Testis (tissue), 3 donors: Measurements from ENCODE around the gene SMAP1. TPM values are rescaled to one million over a fixed set of nuclear protein-coding genes. Genes with fewer than 3 reads are reported as not detected.

Experiments used
- DNase-seq: peaks from one replicate; pipeline ENCODE4 v3.0.0-alpha.2; 2019
- H3K27ac ChIP-seq, 2 donors: fragments of 200-600 bp; sonication (generic); one replicate each; pipeline ENCODE4 v1.5.1; 2019
- H3K27me3 ChIP-seq: fragments of 200-600 bp; sonication (generic); one replicate; pipeline ENCODE4 v1.5.1; 2019
- H3K36me3 ChIP-seq: fragments of 200-600 bp; sonication (generic); one replicate; pipeline ENCODE4 v1.5.1; 2017; ENCODE audit warnings: low read depth; ENCODE audit errors: missing control alignments
- H3K4me1 ChIP-seq: fragments of 200-600 bp; sonication (generic); one replicate; pipeline ENCODE4 v1.5.1; 2019
- H3K4me3 ChIP-seq, 2 donors: fragments of 200-600 bp; sonication (generic); one replicate each; pipeline ENCODE4 v1.5.1; 2017 to 2019
- H3K9me3 ChIP-seq: fragments of 200-600 bp; sonication (generic); one replicate; pipeline ENCODE4 v1.5.1; 2017
- POLR2A ChIP-seq: fragments of 450-650 bp; IDR thresholded peaks from one replicate; pipeline ENCODE4 v1.6.1; 2017; ENCODE audit warnings: antibody characterized with exemption, mild to moderate bottlenecking, moderate library complexity
- WGBS, 2 donors: methylation state at CpG; one replicate each; pipeline ENCODE4 v1.1.5; 2018; 5-methylcytosine and 5-hydroxymethylcytosine counted together
- intact Hi-C: fragments of 100-400 bp; cut with DNase I; formaldehyde crosslinking; loops from one replicate; pipeline ENCODE4 v1.15.1; 2023; ENCODE audit warnings: low total_unique reads
- polyA plus RNA-seq: library from polyadenylated mRNA; stranded (reverse); fragments of 350-450 nt; fragmentation: Illumina TruSeq; extraction: RNeasy Lipid Tissue Mini Kit (QIAGEN cat#74804); gene quantifications from one replicate; pipeline ENCODE4 v1.2.3, GENCODE V29; 2014; ENCODE audit warnings: low read depth, low replicate concordance; ENCODE audit not compliant: insufficient read depth
- total RNA-seq, 2 donors: library from RNA; depleted of rRNA; stranded (reverse); fragments of >200 nt; gene quantifications; one replicate each; pipeline ENCODE4 v1.2.3, GENCODE V29; 2016
- TF ChIP-seq, protein P1 (sequence below), 3 experiments: fragments of 450-650 bp in 2 of 3; fragments of 200-600 bp in 1 of 3; sonication (generic) in 1 of 3; IDR thresholded peaks; one replicate each; pipeline ENCODE4 v1.5.1; 2016 to 2019; ENCODE audit warnings: antibody characterized with exemption in 3 of 3, mild to moderate bottlenecking in 2 of 3, moderate library complexity in 1 of 3

The SMAP1 gene
- total and polyA plus RNA-seq, 3 donors from 2014 or later: 36.1 to 43.3 (median 41.6) TPM

DNA sequence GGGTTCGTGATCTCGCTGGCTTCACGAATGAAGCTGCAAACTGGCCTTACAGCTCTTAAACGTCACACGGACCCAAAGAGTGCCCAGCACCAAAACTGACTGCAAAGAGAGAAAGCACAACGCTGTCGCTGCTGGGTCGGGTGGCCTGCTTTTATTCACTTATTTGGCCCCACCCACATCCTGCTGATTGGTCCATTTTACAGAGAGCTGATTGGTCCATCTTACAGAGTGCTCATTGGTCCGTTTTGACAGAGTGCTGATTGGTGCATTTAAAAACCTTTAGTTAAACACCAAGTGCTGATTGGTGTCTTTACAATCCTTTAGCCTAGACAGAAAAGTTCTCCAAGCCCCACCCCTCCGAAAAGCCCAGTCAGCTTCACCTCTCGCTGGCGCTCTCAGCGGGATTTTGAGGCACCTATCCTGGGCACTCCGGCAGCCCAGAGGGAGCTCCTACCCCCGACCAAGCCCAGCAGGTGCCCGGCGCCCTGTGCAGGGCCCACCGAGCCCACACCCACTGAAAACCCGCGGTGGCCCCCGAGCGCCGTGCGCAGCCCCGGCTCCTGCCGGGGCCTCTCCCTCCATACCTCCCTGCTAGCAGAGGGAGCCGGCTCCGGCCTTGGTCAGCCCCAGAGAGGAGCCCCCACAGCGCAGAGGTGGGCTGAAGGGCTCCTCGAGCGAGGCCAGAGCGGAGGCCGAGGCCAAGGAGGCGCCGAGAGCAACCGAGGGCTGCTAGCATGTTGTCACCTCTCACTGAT lies 40.0 kb upstream of the SMAP1 start:
- intact Hi-C loops: no loop called here
- peak overlapping the region; percentile 44 to 58 for H3K4me3 ChIP-seq
- WGBS, 2 donors: 41 to 72% methylated on average over 15 to 32 of the region's 36 CpGs
- H3K9me3 ChIP-seq: no peaks in the 10 kb centered on the region
- H3K27ac ChIP-seq: no peak overlapping the region
- H3K36me3 ChIP-seq: no peaks in the 10 kb centered on the region
- no peak for TF ChIP-seq POLR2A
- TF ChIP-seq, protein P1, sequence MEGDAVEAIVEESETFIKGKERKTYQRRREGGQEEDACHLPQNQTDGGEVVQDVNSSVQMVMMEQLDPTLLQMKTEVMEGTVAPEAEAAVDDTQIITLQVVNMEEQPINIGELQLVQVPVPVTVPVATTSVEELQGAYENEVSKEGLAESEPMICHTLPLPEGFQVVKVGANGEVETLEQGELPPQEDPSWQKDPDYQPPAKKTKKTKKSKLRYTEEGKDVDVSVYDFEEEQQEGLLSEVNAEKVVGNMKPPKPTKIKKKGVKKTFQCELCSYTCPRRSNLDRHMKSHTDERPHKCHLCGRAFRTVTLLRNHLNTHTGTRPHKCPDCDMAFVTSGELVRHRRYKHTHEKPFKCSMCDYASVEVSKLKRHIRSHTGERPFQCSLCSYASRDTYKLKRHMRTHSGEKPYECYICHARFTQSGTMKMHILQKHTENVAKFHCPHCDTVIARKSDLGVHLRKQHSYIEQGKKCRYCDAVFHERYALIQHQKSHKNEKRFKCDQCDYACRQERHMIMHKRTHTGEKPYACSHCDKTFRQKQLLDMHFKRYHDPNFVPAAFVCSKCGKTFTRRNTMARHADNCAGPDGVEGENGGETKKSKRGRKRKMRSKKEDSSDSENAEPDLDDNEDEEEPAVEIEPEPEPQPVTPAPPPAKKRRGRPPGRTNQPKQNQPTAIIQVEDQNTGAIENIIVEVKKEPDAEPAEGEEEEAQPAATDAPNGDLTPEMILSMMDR (IDR thresholded peaks at IDR 0.05): no peak
- no peaks in the 10 kb centered on the region for H3K27me3 ChIP-seq
- peak; percentile 75 for DNase-seq
- no peaks in the 10 kb centered on the region for H3K4me1 ChIP-seq

GRCh38 chr6:70629929-70630328 lies 37.8 kb upstream of the SMAP1 start:
- Histone ChIP-seq H3K36me3 (no peaks in the 10 kb centered on the region), H3K27me3 (no peaks in the 10 kb centered on the region), H3K4me1 (no peaks in the 10 kb centered on the region), H3K4me3 (no peak overlapping the region), H3K9me3 (no peaks in the 10 kb centered on the region), H3K27ac (no peak overlapping the region)
- 69 to 79% methylated on average over 1 of the region's 1 CpG for WGBS, 2 donors
- intact Hi-C loops: no loop called here
- DNase-seq: no peak
- TF ChIP-seq, protein P1 (IDR thresholded peaks at IDR 0.05): no peak

DNA sequence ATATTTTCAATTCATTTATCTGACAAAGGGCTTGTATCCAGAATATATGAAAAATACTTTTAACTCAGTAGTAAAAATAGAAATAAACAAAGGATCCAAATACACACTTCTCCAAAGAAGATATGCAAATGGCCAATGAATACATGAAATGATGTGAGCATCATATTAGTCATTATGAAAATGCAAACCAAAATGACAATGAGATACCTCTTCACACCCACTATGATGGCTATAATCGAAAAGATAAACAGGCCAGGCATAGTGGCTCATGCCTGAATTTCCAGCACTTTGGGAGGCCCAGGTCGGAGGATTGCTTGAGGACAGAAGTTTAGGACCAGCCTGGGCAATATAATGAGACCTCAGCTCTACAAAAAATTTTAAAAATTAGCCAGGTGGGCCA lies 33.8 kb upstream of the SMAP1 start:
- intact Hi-C loops: no loop called here
- H3K36me3 ChIP-seq: no peaks in the 10 kb centered on the region
- no peak overlapping the region for H3K27ac ChIP-seq
- no peak overlapping the region for H3K4me3 ChIP-seq
- H3K4me1 ChIP-seq: no peaks in the 10 kb centered on the region
- no peaks in the 10 kb centered on the region for H3K27me3 ChIP-seq
- TF ChIP-seq POLR2A: no peak
- TF ChIP-seq, protein P1 (IDR thresholded peaks at IDR 0.05): no peak
- DNase-seq: no peak
- WGBS, 2 donors: 81 to 99% methylated on average over 2 of the region's 2 CpGs
- no peaks in the 10 kb centered on the region for H3K9me3 ChIP-seq

DNA sequence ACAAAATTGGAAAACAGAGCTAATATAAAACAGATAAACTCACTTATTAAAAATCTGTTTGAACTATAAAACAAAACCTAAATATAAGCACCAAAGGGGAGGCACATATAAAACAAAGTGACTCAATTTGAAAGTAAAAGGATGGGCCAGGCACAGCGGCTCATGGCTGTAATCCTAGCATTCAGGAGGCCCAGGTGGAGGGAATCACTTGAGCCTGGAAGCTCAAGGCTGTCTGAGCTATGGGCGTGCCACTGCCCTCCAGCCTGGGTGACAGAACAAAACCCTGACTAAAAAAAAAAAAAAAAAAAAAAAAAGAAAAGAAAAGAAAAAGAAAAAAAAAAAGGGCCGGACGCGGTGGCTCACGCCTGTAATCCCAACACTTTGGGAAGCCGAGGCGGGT lies 31.1 kb upstream of the SMAP1 start:
- TF ChIP-seq POLR2A: no peak
- TF ChIP-seq, protein P1 (IDR thresholded peaks at IDR 0.05): no peak
- H3K4me1 ChIP-seq: no peaks in the 10 kb centered on the region
- H3K9me3 ChIP-seq: no peaks in the 10 kb centered on the region
- H3K36me3 ChIP-seq: no peaks in the 10 kb centered on the region
- no peak for DNase-seq
- WGBS, 2 donors: 31 to 60% methylated on average over 8 of the region's 8 CpGs
- no peak overlapping the region for H3K4me3 ChIP-seq
- H3K27ac ChIP-seq: no peak overlapping the region
- intact Hi-C loops: no loop called here
- no peaks in the 10 kb centered on the region for H3K27me3 ChIP-seq

DNA sequence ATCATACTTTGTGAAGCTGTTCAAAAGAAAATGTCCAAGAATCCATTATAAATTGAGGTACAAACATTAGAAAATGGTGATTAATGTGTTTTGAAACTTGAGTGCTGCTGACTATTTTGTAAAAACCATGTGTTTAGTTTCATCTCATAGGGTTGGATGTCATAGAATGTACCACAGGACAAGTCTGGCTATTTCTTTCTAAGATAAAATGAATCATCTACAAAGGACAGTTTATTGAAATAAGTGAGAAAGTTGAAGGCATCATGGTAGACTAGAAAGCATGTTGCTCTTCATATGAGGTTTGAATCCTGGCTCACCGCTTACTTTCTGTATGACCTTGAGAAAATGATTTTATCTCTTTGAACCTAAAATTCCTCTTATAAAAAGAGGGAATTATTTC lies 29.2 kb upstream of the SMAP1 start:
- Histone ChIP-seq H3K4me1 (no peaks in the 10 kb centered on the region), H3K36me3 (no peaks in the 10 kb centered on the region), H3K27ac (no peak overlapping the region), H3K4me3 (no peak overlapping the region), H3K27me3 (no peaks in the 10 kb centered on the region), H3K9me3 (no peaks in the 10 kb centered on the region)
- no peak for TF ChIP-seq POLR2A
- TF ChIP-seq, protein P1 (IDR thresholded peaks at IDR 0.05): no peak
- DNase-seq: no peak
- intact Hi-C loops: no loop called here
- 58 to 80% methylated on average over 1 of the region's 1 CpG for WGBS, 2 donors
